Endothelial cell of umbilical vein (primary cell): ENCODE results near the gene GAK. TPM values are rescaled to one million over a fixed set of nuclear protein-coding genes. Genes with fewer than 3 reads are reported as not detected.

Experiments
- BruUV-seq: library from RNA; stranded (reverse); fragments of 400-500 nt; replicated peaks from 2 replicates; lab custom pipeline; 2021; lab: Mats Ljungman, UMichigan
- CTCF ChIA-PET: fragments of 300-600, 350-600 bp; sonication (Branson Sonifier 250); formaldehyde crosslinking; loops from one replicate; lab custom pipeline; 2021; ENCODE audit warnings: antibody characterized with exemption, inconsistent platforms; lab: Charles Lee
- POLR2A ChIA-PET: fragments of 300-600, 350-600 bp; sonication (Branson Sonifier 250); formaldehyde crosslinking; loops from one replicate; lab custom pipeline; 2021; ENCODE audit warnings: antibody characterized with exemption, inconsistent platforms; lab: Charles Lee
- DNase-seq: peaks from one replicate; pipeline ENCODE4 v3.0.0-alpha.2; 2011; ENCODE audit warnings: low read depth, low spot score
- FAIRE-seq: peaks from 2 replicates; lab custom pipeline; 2011; peaks lifted over from hg19 to GRCh38; lab: Jason Lieb, UNC
- H2AFZ ChIP-seq: 2 replicates; pipeline ENCODE4 v1.6.0; 2012; ENCODE audit warnings: low read depth, low read length, control low read depth, inconsistent platforms
- H3K27ac ChIP-seq: 2 replicates; pipeline ENCODE4 v1.5.1; 2011; ENCODE audit warnings: low read depth, mild to moderate bottlenecking, control low read depth, low read length, moderate library complexity; ENCODE audit not compliant: insufficient read depth
- H3K27me3 ChIP-seq, 2 experiments: 2 replicates each; pipeline versions ENCODE4 v1.6.0 to v1.6.1; 2011; ENCODE audit warnings: low read length in 2 of 2, mixed read lengths in 1 of 2; ENCODE audit not compliant: control insufficient read depth in 2 of 2, insufficient read depth in 2 of 2
- H3K36me3 ChIP-seq, 2 experiments: 2 replicates in 1 of 2; 3 replicates in 1 of 2; pipeline ENCODE4 v1.5.1; 2011; ENCODE audit warnings: low read length in 2 of 2, mild to moderate bottlenecking in 1 of 2, moderate library complexity in 1 of 2; ENCODE audit not compliant: control insufficient read depth in 2 of 2, insufficient read depth in 2 of 2; ENCODE audit errors: extremely low read depth in 1 of 2
- H3K4me1 ChIP-seq: 3 replicates; pipeline ENCODE4 v1.5.1; 2011; ENCODE audit warnings: mild to moderate bottlenecking, low read length; ENCODE audit not compliant: control insufficient read depth, insufficient read depth; ENCODE audit errors: extremely low read depth
- H3K4me2 ChIP-seq: 2 replicates; pipeline ENCODE4 v1.6.1; 2011; ENCODE audit warnings: low read length, control low read depth, mixed read lengths; ENCODE audit not compliant: insufficient read depth
- H3K4me3 ChIP-seq, 3 experiments: fragments of 200-600 bp in 1 of 3; sonication (generic), shearing (Covaris generic) in 1 of 3; replicated peaks in 1 of 3; 2 replicates each; pipeline ENCODE4 v1.5.1; 2011 to 2016; ENCODE audit warnings: control low read depth in 3 of 3, low read length in 3 of 3, mild to moderate bottlenecking in 2 of 3, inconsistent platforms in 1 of 3, low read depth in 1 of 3, moderate library complexity in 1 of 3; ENCODE audit not compliant: insufficient read depth in 1 of 3
- H3K79me2 ChIP-seq: 2 replicates; pipeline ENCODE4 v1.6.0; 2012; ENCODE audit warnings: low read length, inconsistent platforms; ENCODE audit not compliant: control insufficient read depth, insufficient read depth
- H3K9ac ChIP-seq: replicated peaks from 2 replicates; pipeline ENCODE3; 2011; ENCODE audit warnings: low read length, control low read depth; ENCODE audit not compliant: insufficient read depth; ENCODE audit errors: extremely low read depth
- H3K9me1 ChIP-seq: replicated peaks from 3 replicates; pipeline ENCODE4 v1.6.0; 2011; ENCODE audit warnings: mild to moderate bottlenecking, low read length; ENCODE audit not compliant: control insufficient read depth, insufficient read depth; ENCODE audit errors: extremely low read depth
- H3K9me3 ChIP-seq: replicated peaks from 2 replicates; pipeline ENCODE4 v1.5.1; 2012; ENCODE audit warnings: low read length, inconsistent platforms; ENCODE audit not compliant: control insufficient read depth, insufficient read depth
- H4K20me1 ChIP-seq: replicated peaks from 2 replicates; pipeline ENCODE3; 2011; ENCODE audit warnings: mild to moderate bottlenecking, low read length; ENCODE audit not compliant: control insufficient read depth, insufficient read depth; ENCODE audit errors: extremely low read depth
- CTCF ChIP-seq, 2 donors: IDR thresholded peaks; 1 replicate in 1 of 2; 2 replicates in 1 of 2; pipeline ENCODE4 v1.5.1; 2011; ENCODE audit warnings: low read length in 2 of 2, mild to moderate bottlenecking in 2 of 2, moderate library complexity in 2 of 2, control low read depth in 1 of 2, inconsistent platforms in 1 of 2, low read depth in 1 of 2; ENCODE audit not compliant: insufficient read depth in 1 of 2; ENCODE audit errors: extremely low read depth in 1 of 2
- FOS ChIP-seq: IDR thresholded peaks from 2 replicates; pipeline ENCODE4 v1.6.1; 2011; ENCODE audit warnings: mild to moderate bottlenecking, low read length, moderate library complexity, borderline replicate concordance; ENCODE audit not compliant: insufficient read depth
- MAX ChIP-seq: IDR thresholded peaks from 2 replicates; pipeline ENCODE4 v1.6.1; 2011; ENCODE audit not compliant: insufficient read depth, insufficient read length
- POLR2A ChIP-seq: IDR thresholded peaks from 2 replicates; pipeline ENCODE4 v1.6.1; 2012; ENCODE audit warnings: low read depth, mild to moderate bottlenecking, control low read depth, low read length
- dilution Hi-C: fragments of 300-500 bp; cut with MboI; formaldehyde crosslinking; loops from one replicate; pipeline ENCODE4 v1.15.0; 2019; ENCODE audit warnings: low sequenced_read_pairs; ENCODE audit not compliant: extremely low pct_ligation_motif_present
- intact Hi-C: fragments of 100-400 bp; cut with micrococcal nuclease; formaldehyde crosslinking; loops from one replicate; pipeline ENCODE4 v1.10.0; 2022
- polyA plus RNA-seq, 4 experiments: library from polyadenylated mRNA; depleted of rRNA in 3 of 4; stranded (reverse) in 3 of 4; unstranded in 1 of 4; fragments of >200 nt; gene quantifications; 2 replicates each; pipeline versions ENCODE4 v1.2.1 to v1.2.3, GENCODE V29; 2011 to 2012; ENCODE audit warnings: missing spikeins in 1 of 4
- total RNA-seq: library from RNA; stranded (reverse); gene quantifications from 2 replicates; pipeline ENCODE4 v1.2.3, GENCODE V29; 2021

The GAK gene
- total and polyA plus RNA-seq, 2 donors (not counting 3 experiments of a cell fraction or from before 2014, with no cell fraction given): 49.6 to 109 TPM

GRCh38 chr4:958696-959337 lies 26.7 kb upstream of the GAK start:
- POLR2A ChIA-PET: no interaction called here
- Histone ChIP-seq H3K27ac (no peak overlapping the region), H3K4me2 (no peak overlapping the region), H4K20me1 (no peaks in the 10 kb centered on the region), H3K27me3 (no peaks in the 10 kb centered on the region), H3K36me3 (peaks cover 0 to 15% of the 10 kb centered on the region in 2 experiments), H3K9me3 (no peaks in the 10 kb centered on the region), H3K4me1 (no peaks in the 10 kb centered on the region), H2AFZ (no peak overlapping the region), H3K4me3 (no peak overlapping the region), H3K9ac (no peak overlapping the region), H3K9me1 (no peaks in the 10 kb centered on the region), H3K79me2 (no peaks in the 10 kb centered on the region)
- DNase-seq (no peak), FAIRE-seq (no peak)
- dilution Hi-C loops: no loop called here
- no peak for TF ChIP-seq MAX
- TF ChIP-seq CTCF (IDR thresholded peaks at IDR 0.05; ENCODE audit: extremely low read depth in 1 of 2, insufficient read depth in 1 of 2, low read depth in 1 of 2, low read length in 2 of 2): no peak
- intact Hi-C loops: no loop called here
- no TSS peak for BruUV-seq
- CTCF ChIA-PET: no interaction called here

GRCh38 chr4:958314-958665 lies 26.2 kb upstream of the GAK start:
- H2AFZ ChIP-seq: no peak overlapping the region
- no TSS peak for BruUV-seq
- no peaks in the 10 kb centered on the region for H3K9me1 ChIP-seq
- H3K4me1 ChIP-seq: no peaks in the 10 kb centered on the region
- CTCF ChIA-PET: no interaction called here
- H3K79me2 ChIP-seq: no peaks in the 10 kb centered on the region
- DNase-seq (no peak), FAIRE-seq (no peak)
- intact Hi-C loops: no loop called here
- no peak overlapping the region for H3K27ac ChIP-seq
- H3K36me3 ChIP-seq: peaks cover 0 to 15% of the 10 kb centered on the region in 2 experiments
- no peak overlapping the region for H3K4me2 ChIP-seq
- H3K27me3 ChIP-seq: no peaks in the 10 kb centered on the region
- no peak overlapping the region for H3K4me3 ChIP-seq
- no peaks in the 10 kb centered on the region for H3K9me3 ChIP-seq
- no peak overlapping the region for H3K9ac ChIP-seq
- POLR2A ChIA-PET: no interaction called here
- dilution Hi-C loops: no loop called here
- no peaks in the 10 kb centered on the region for H4K20me1 ChIP-seq
- TF ChIP-seq POLR2A (no peak), MAX (no peak), FOS (no peak)
